Left ventricle myocardium inferior (tissue), 1 donor: Measurements from ENCODE around the gene SNX8. TPM values are rescaled to one million over a fixed set of nuclear protein-coding genes. Genes with fewer than 3 reads are reported as not detected.
A peak's percentile ranks its signal among the peaks of the same experiment; 100 is the strongest.

Experiments used
- DNase-seq: peaks from one replicate; pipeline ENCODE4 v3.0.0-alpha.2; 2020
- H3K27ac ChIP-seq: fragments of 200-600 bp; replicated peaks from 2 replicates; pipeline ENCODE4 v1.8.0; 2021
- H3K27me3 ChIP-seq: fragments of 200-600 bp; 2 replicates; pipeline ENCODE4 v1.8.0; 2021; ENCODE audit warnings: low read depth
- H3K36me3 ChIP-seq: fragments of 200-600 bp; 2 replicates; pipeline ENCODE4 v1.8.0; 2021
- H3K4me1 ChIP-seq: fragments of 200-600 bp; 2 replicates; pipeline ENCODE4 v1.8.0; 2021
- H3K4me3 ChIP-seq: fragments of 200-600 bp; 2 replicates; pipeline ENCODE4 v1.8.0; 2021; ENCODE audit warnings: mild to moderate bottlenecking, moderate library complexity
- H3K9me3 ChIP-seq: fragments of 200-600 bp; replicated peaks from 2 replicates; pipeline ENCODE4 v1.8.0; 2021
- CTCF ChIP-seq: fragments of 200-600 bp; IDR thresholded peaks from 2 replicates; pipeline ENCODE4 v1.8.0; 2021; ENCODE audit warnings: antibody characterized with exemption, mild to moderate bottlenecking, borderline replicate concordance
- intact Hi-C: fragments of 100-400 bp; cut with micrococcal nuclease; formaldehyde crosslinking; loops from one replicate; pipeline ENCODE4 v1.11.0; 2022
- total RNA-seq: library from RNA; stranded (reverse); fragmentation: NEBNext Ultra II Directional; extraction: Animal tissue kit (Norgen Biotek cat#: 25700); gene quantifications from one replicate; pipeline ENCODE4 v1.2.1, GENCODE V29; 2021
- donor health status: DM: no; HTN: yes; CAD: no; lungs with severe emphysema.

The SNX8 gene
- total RNA-seq, 1 donor from 2014 or later, result 16.8 TPM

GRCh38 chr7:2211926-2212325, 102.3 kb downstream of the SNX8 start:
- H3K36me3 ChIP-seq, result peaks cover 63% of the 10 kb centered on the region
- intact Hi-C loops, result no loop called here

GRCh38 chr7:2211259-2211880, 102.9 kb downstream of the SNX8 start:
- Histone ChIP-seq H3K36me3 (peaks cover 57% of the 10 kb centered on the region), H3K9me3 (no peaks in the 10 kb centered on the region), H3K4me1 (peaks cover 31% of the 10 kb centered on the region), H3K27ac (no peak overlapping the region), H3K4me3 (no peak overlapping the region), H3K27me3 (no peaks in the 10 kb centered on the region)
- TF ChIP-seq CTCF, result no peak
- intact Hi-C loops, result no loop called here
- no peak for DNase-seq

More at GRCh38 chr7:2211926-2212325, 102.3 kb downstream of the SNX8 start:
- H3K9me3 ChIP-seq, result no peaks in the 10 kb centered on the region
- no peak overlapping the region for H3K4me3 ChIP-seq
- no peak for TF ChIP-seq CTCF
- H3K4me1 ChIP-seq, result peaks cover 31% of the 10 kb centered on the region
- no peak overlapping the region for H3K27ac ChIP-seq
- no peaks in the 10 kb centered on the region for H3K27me3 ChIP-seq
- DNase-seq, result no peak

DNA sequence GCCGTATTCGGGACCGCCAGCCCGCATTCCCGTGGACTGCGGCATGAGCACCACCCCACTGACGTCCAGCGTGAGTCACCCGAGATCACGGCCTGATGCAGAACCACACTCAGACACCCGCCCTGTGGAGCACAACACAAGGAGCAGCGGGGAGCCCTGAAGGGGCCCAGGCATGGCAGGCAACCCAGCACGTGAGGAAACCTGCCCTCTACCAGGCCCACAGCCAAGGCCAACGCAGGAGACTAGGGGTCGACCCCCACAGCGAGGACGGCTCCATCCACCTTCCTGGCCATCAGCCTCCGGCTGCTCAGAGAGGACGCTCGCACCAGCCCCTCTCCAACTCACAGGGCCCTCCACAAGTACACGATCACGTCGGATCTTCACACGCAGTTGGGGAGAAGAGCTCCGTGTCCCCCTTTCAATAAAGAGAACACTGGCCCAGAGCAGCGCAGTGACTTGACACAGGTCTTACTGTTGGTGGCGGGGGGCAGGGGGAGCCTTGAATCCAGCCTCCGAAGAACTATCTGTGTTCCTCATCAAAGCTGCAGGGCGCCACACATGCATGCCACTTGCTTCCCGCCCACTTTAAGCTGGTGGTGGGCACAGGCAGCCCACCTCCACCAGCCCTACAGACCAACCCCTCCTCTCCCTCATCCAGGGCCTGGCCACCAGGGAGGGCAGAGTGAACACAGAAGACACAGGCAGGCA, 103.5 kb downstream of the SNX8 start:
- intact Hi-C loops, result no loop called here
- no peaks in the 10 kb centered on the region for H3K27me3 ChIP-seq
- no peak overlapping the region for H3K27ac ChIP-seq
- no peaks in the 10 kb centered on the region for H3K9me3 ChIP-seq
- peaks cover 27% of the 10 kb centered on the region for H3K4me1 ChIP-seq
- no peak for TF ChIP-seq CTCF
- H3K36me3 ChIP-seq, result peaks cover 51% of the 10 kb centered on the region
- no peak for DNase-seq
- H3K4me3 ChIP-seq, result no peak overlapping the region

- no peak for TF ChIP-seq CTCF
- no peaks in the 10 kb centered on the region for H3K27me3 ChIP-seq
- intact Hi-C loops, result no loop called here
Observed at GRCh38 chr7:2209961-2210323, 104.3 kb downstream of the SNX8 start.

DNA sequence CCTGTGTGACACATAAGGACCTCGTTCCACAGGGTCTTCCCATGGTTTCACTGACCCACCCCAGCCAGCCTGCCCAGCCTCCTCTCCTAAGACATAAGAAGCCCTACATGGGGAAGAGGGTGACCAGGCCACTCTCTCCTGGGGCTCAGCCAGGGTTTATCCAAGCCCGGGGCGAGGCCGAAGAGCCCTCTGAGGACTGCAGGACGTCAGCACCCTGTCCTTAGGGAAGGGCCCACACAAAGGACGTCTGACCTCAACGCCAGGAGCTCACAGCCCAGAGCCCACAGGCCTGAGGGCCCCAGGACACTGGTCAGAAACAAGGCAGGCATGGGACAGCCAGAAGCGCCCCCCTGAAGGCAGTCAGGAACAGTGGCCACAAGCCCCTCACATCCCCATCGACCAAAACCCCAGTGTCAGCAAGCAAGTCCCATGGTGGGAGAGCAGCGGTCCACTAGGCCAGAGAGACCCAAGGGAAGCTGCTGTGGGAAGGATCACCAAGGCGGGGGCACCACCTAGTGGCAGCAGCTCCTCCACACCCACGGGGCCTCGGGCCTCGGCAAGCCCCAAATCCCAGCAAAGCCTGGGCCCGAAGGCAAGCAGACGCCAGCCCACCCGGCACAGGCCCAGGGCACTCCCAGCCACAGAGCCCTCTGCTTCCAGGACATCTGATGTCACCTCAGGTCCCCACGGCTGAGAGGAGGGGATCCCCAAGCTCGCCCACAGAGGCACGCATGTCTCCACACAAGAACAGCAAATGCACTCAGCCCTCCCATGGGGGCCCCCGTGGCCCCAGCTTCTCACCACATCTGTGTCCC, 104.9 kb downstream of the SNX8 start:
- Histone ChIP-seq H3K27ac (no peak overlapping the region), H3K36me3 (peaks cover 41% of the 10 kb centered on the region), H3K27me3 (no peaks in the 10 kb centered on the region), H3K9me3 (no peaks in the 10 kb centered on the region), H3K4me3 (no peak overlapping the region), H3K4me1 (peaks cover 14% of the 10 kb centered on the region)
- peak; percentile 72 for DNase-seq
- peak; percentile 84 for TF ChIP-seq CTCF
- intact Hi-C loops, result no loop called here

More at GRCh38 chr7:2209961-2210323, 104.3 kb downstream of the SNX8 start:
- H3K4me3 ChIP-seq, result no peak overlapping the region
- no peak for DNase-seq
- no peaks in the 10 kb centered on the region for H3K9me3 ChIP-seq
- H3K4me1 ChIP-seq, result peaks cover 20% of the 10 kb centered on the region
- no peak overlapping the region for H3K27ac ChIP-seq
- H3K36me3 ChIP-seq, result peaks cover 43% of the 10 kb centered on the region
